ENCODE data around the gene HERC5.
"Not testable (repeated sequence)": the region's sequence is repeated elsewhere in the genome, so short reads cannot be mapped to it uniquely, and the experiment has no call there.

The HERC5 gene

DNA sequence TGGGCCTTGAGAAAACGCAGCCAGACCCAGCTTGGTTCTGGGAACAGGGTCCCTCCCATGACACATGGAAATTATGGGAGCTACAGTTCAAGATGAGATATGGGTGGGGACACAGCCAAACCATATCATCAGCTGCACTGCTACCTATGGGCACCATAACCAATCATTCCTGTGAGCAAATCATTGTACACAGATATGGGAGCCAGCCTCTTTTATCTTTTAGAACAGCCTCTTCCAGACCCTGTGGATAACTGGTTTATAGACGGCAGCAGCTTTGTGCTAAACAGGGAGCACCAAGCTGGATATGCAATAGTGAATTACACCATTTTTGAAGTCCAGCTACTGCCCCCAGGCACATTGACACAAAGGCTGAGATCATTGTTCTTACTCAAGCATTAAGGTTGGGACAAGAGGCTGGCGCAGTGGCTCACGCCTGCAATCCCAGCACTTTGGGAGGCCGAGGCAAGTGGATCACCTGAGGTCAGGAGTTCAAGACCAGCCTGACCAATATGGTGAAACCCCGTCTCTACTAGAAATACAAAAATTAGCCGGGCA is 8.6 kb upstream of the HERC5 start:
- not testable (repeated sequence) for DNase-seq (ENCODE audit: low spot score)

DNA sequence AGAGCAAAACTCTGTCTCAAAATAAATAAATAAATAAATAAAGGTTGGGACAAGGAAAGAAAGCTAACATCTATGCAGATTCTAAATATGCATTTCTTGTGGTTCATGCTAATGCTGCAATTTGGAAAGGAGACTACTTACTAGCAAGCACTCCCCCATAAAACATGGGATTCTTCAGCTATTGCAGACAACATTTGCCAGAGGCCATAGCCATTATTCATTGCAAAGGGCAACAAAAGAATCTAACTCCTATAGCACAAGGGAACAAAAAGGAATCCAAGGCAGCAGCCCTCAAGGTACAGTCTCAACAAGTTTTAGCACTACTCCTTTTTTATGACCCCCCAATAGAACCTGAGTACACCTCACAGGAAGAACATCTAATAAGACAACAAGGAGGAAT is 8.0 kb upstream of the HERC5 start:
- DNase-seq (ENCODE audit: low spot score) = no peak

DNA sequence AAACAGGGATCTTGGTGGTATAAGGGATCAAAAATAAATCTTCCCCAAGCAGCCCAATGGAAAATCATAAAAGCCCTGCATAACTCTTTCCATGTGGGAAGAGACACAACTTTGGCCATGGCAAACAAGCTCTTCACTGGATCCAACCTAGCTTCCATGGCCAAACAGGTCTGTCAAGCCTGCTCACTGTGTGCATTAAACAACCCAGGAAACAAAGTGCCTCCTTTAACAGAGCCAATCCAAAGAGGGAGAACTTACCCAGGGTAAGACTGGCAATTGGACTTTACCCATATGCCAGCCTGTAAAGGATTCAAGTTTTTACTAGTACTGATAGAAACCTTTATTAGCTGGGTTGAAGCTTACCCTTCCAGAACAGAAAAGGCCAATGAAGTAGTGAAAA is 7.6 kb upstream of the HERC5 start:
- no peak for DNase-seq (ENCODE audit: low spot score)

DNA sequence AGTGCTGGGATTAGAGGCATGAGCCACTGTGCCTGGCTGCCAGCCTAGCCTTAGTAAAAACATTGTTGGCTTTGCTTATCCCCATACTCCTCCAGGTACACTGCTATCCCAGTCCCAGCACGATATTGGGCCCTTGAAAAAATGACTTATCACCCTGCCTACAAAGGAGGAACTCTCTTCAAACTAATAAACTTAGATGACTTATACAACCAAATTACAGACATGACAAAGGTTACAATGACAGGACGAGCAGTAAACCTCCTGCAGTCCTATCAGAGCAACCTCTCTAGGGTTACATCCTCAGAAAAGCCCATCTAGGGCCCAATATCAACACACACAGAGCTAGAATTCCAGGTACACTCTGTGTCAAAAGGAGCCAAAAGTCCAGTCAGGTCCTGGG is 5.7 kb upstream of the HERC5 start:
- no peak for DNase-seq (ENCODE audit: low spot score)

DNA sequence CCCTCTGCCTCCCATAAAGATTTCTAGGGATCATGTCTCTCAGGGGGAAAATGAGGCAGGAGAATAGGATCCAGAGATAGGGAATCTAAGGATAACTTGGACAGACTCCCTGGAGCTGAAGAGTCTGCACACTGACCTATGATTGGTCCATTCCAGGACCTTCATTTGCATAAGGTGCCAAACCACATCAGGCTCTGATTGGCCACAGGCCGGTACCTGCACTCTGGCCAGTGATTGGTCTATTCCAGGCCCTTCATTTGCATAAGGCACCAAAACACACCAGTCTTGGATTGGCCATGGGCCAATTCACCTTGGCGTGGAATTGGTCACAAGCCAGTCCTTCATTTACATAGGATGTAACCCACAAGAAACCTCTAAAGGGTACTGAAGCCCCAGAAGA is 4.0 kb upstream of the HERC5 start:
- no peak for DNase-seq (ENCODE audit: low spot score)

DNA sequence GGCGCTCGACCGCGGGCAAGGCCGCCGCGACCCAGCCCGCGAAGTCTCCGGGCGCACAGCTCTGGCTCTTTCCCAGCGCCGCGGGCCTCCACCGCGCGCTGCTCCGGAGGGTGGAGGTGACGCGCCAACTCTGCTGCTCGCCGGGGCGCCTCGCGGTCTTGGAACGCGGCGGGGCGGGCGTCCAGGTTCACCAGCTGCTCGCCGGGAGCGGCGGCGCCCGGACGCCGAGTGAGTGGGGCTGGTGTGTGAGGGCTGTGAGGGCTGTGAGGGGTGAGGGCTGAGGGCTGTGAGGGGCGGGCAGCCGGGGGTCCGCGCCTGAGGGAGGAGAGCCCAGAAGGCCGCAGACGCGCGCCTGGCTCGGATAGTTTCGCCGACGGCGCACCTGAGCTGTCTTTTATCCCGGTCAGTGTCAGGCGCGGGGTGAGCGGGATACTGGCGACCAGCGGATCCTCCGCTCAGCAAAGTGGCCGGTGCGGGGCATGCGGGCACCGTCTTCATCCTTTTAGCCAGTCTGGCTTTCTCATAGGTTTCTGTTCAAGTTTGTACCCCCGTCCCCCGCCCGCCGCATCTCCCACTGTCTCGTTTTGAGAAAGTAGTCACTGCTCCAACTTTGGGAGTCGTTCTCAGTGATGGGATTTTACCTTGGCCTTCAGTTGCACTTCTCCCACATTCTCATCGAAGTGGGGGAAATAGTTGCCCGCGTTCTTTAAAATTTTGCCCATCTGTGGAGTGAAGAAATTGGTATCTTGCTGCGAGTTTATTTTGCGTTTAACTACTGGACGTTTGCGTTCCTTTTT is 586 bp downstream of the HERC5 start:
- DNase-seq (ENCODE audit: low spot score) = peak; percentile 5

DNA sequence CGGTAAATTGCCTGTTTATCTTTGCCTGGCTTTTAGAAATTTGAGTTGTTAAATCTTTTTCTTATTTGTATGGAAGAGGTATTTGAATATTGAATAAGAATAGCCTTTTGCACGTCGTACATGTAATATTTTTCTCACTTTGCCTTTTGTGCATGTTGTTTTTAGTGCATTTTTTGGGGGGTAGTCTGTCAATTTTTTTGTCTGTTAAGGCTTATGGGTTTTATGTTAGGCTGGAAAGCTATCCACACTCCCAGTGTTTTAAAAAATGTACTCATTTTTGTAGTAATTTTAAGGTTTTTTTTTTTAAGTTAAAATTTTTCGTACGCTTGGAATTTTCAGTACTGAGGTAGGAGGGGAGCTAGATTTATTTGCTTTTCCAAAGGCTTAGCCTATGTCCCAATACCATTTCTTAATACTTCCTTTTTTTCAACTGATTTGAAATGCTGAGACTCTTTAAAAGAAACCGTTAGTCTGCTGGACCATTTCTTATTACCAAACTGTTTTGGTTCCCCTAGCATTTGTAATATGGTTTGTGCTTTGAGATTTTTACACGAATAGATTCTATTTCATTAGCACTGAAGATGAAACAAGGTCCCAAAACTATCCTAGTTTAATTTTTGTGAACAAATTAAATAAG is 1.3 kb downstream of the HERC5 start:
- DNase-seq (ENCODE audit: low spot score) = no peak

DNA sequence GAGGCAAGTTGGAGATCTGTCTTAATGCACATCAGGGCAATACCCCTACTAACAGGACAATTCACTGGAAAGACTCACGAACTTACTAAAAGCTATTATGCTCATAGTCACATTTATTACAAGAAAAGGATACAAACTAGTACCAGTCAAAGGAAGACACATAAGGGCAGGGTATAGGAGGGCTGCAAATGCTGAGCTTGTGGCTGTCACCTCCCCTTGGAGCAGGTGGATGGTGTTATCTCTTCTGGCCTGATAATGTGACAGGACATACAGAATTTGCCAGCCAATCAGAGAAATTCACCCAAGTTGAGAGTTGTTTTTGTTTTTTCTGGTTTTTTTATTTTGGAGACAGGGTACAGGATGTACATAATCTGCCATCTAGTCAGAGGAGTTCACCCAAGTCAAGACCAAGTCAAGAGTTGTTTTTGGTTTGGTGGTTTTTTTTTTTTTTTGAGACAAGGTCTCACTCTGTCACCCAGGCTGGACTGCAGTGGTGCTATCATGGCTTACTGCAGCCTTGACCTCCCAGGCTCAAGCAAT is 8.8 kb downstream of the HERC5 start:
- no peak for DNase-seq (ENCODE audit: low spot score)

DNA sequence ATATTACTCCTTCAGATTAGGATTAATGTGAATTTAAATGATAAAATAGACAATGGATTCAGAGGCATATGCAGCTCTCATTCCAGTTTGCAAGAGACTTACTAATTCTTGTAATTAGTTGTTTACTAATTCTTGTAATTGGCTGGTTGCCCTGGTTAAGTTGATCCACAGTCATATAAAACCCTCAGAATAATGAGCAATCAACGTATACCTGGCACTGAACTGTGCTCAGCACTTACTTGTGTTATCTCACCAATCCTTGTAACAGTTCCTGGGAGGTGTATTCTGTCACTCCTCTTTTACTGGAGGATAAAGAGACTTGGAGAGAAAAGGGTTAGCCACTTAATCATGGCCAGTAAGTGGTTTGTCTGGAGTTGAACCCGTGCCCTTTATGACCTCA is 10.5 kb downstream of the HERC5 start:
- DNase-seq (ENCODE audit: low spot score) = no peak

DNA sequence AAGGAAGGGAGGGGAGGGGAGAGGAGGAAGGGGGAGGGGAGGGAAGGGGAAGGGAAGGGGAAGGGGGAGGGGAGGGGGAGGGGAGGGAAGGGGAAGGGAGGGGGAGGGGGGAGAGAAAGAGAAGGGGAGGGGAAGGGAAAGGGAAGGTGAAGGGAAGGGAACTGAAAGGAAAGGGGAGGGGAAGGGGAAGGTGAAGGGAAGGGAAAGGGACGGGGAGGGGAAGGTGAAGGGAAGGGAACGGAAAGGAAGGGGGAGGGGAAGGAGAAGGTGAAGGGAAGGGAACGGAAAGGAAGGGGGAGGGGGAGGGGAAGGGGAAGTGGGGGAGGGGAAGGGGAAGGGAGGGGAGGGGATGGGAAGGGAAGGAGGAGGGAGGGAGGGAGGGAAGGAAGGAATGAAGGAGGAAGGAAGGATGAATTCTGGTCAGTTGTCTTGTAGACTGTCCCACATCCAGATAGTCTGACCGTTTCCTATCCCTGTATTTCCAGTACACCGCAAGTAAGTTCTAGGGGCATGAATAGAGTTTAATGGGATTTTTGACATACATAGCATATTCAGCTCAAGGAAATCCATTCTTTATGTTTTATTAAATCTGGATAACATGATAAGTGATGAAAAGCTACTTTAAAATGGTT is 20.4 kb downstream of the HERC5 start:
- no peak for DNase-seq (ENCODE audit: low spot score)

DNA sequence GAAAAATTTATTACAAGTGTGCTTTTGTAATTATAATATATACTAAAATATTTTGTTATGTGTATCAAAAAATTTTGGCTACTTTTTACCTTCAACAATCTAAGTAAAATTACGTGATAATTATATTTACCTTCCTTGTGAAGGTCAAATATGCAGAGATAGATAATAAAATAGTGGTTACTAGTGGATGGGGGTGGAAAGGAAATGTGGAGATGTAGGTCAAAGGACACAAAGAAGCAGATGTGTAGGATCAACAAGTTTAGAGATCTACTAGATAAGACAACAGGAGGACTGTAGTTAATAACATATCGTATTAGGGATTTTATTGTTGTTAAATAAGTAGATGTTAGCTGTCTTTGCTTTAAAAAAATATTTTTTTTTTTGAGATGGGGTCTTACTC is 21.3 kb downstream of the HERC5 start:
- no peak for DNase-seq (ENCODE audit: low spot score)

DNA sequence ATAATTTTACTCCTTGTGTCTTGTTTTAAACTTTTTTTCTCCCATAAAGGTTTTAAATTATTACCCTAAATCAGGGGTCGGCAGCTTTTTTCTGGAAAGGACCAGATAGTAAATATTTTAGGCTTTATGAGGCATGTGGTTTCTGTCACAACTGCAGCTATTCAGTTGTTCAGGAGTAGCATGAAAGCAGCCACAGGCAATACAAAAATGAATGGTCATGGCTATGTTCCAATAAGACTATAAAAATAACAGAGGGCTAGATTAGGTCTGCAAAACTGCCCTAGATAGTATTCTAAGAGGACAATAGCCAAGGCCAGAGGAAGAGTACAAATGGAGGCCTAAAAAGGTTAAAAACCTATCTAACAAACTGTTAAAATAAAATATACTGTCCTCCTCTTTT is 24.6 kb downstream of the HERC5 start:
- DNase-seq (ENCODE audit: low spot score) = no peak

DNA sequence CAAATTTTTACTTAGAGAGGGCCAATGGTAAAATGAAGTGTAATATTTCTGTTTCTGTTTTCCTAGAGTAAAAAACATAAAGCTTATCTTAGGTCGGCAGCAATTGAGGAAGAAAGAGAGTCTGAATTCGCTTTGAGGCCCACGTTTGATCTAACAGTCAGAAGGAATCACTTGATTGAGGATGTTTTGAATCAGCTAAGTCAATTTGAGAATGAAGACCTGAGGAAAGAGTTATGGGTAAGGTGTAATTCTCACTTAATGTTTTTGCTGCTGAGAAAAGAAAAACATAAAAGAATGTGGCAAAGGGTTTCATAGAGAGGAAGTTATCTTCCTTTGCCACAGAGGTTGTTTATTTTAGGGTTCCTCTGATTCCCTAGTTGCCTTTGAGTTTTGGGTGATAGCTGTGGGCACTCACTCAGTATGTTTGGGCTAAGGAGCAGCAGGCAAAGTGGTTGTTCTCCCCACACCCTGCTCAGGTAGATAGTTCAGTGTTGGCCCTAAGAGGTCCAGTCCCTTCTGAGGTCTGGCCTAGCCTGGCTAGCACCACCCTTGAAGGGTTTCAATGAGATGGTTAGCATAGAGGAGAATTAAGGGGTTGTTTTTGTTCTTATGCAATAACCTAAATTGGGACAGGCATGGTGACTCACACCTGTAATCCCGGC is 32.3 kb downstream of the HERC5 start:
- DNase-seq (ENCODE audit: low spot score) = no peak

DNA sequence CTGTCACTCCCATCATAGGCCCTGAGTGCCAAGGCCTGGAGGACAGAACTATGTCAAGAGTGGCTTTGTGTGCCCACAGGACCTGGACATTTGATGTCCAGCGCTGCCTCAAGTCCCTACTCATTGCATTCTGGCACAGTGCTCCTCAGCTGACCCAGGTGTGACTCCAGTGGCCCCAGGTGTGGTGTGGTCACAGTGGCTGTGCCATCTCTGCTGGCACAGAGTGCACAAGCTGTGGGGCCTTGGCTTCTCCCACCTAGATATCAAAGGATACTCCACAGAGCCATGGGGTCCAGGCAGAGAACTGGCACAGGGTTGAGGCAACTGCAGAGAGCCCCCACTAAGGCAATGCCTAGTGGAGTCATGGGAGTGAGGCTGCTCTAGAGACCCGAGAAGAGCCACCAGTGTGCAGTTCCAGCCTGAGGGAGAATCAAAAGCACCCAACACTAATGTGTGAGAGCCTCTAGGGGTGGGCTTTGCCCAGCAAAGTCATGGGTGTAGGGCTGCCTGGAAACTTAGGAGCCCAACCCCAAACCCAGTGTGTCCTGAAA is 41.0 kb downstream of the HERC5 start:
- no peak for DNase-seq (ENCODE audit: low spot score)

DNA sequence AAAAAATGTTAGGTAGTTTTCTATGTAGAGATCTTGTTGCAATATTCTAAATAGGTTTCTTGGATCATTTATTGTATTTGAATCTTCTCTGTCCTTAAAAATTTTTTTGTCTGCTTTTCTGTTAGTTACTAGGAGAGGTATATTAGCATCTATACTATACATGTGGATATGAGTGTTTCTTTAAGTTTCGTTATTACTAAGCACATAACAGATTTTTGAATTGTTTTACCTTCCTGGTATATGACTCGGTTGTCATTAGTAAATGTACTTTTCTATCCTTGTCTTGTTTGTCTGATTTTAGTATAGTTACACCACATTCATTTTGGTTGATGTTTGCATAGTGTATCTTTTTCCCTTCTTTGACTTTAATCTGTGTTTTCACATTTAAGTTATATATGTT is 46.4 kb downstream of the HERC5 start:
- no peak for DNase-seq (ENCODE audit: low spot score)

DNA sequence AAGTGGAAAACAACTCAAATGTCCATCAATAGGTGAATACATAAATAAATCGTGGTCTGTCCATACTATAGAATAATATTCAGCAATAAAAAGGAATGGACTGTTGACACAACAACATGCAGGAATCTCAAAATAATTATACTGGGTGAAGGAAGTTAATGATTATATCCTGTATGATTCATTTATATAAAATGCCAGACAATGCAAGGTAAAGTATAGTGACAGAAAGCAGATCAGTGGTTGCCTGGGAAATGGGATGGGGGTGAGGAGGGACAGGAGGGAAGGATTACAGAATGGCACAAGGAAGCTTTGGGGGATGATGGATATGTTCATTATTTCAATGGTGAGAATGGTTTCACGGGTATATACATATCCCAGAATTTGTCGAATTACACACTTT is 54.3 kb downstream of the HERC5 start:
- DNase-seq (ENCODE audit: low spot score) = no peak

DNA sequence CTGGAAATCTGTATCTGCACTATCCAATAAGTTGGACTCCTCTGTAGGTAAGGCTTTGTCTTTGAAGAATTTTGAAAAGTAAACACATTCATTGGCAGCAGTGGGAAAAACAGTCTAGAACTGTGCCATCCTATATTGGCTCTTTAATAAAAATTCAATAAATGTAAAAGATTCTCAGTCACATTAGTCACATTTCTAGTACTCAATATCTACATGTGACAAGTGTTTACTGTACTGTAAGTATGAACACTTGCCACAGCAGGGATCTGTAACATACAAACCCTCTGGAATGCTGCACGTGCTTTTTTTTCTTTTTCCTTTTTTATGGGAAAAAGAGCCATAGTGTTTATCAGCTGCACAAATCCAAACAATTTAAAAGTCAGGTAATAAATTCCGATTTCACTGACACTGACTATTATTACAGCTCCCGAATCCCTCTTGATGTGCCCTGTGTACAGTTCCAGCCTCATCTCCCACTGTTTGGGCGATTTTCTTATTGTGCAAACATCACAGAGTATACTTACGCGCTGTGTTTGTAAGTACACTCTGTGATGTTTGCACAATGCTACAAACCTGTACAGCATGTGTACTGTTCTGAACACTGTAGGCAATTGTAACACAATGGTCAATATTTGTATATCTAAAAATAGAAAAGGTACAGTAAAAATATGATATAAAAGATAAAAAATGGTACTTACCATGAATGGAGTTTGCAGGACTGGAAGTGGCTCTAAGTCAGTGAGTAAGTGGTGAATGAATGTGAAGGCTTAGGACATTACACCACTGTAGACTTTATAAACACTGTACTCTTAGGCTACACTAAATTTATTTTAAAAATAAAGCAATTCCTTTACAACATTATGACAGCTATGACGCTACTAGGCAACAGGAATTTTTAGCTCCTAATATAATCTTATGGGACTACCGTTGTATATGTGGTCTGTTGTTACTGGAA is 57.9 kb downstream of the HERC5 start:
- DNase-seq (ENCODE audit: low spot score) = no peak

DNA sequence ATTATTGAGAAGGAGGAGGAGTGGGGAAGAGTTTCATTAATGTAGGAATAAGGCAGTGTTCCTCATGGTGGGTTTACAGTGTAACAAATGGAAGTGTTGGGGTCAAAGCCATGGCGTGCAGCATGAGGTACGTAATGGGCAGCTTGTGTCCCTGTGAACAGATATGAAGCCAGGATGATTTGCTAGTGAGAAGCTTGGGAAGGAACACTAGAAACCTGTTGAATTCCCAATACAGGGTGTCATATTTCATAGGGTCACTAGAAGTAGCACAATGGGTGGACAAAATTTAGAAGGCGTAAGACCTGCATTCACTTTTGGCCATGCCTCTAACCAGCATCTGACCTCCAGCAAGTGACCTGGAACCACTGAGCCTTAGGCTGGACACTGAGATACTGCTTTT is 59.8 kb downstream of the HERC5 start:
- DNase-seq (ENCODE audit: low spot score) = no peak

DNA sequence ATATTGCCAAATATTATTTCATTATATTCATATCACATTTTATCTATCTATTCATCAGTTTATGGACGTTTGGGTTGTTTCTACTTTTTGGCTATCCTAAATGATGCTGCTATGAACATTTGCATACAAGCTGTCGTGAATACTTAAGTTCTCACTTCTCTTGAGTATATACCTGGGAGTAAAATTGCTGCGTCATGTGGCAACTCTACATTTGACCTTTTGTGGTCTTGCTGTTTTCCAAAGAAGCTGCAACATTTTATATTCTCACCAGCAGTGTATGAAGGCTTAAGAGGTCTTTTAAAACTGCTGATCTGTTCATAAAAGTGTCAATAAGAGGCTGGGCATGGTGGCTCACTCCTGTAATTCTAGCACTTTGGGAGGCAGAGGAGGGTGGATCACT is 60.9 kb downstream of the HERC5 start:
- no peak for DNase-seq (ENCODE audit: low spot score)

DNA sequence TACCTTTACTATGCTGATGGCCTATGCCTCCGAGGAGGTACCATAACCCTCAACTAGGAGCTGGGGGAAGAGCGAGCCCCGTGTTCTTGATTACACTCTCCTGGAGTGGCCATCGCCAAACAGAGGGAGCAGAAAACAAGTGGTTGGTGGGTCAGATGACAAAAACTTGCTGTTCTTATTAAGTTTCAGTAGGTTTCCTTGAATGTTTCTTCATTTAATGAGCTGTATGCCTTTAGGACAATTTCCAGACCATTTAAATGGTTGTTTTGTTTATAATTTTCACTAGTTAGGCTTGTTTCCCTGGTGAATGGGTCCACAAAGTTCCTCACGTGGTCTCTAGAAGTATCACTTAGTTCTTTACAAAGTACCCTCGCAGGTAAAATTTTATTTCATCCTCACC is 62.0 kb downstream of the HERC5 start:
- DNase-seq (ENCODE audit: low spot score) = no peak

Data from putamen (tissue), 1 donor.